Measurements from ENCODE around the gene GATA6. TPM values are rescaled to one million over a fixed set of nuclear protein-coding genes. Genes with fewer than 3 reads are reported as not detected.
"Not testable (repeated sequence)": the region's sequence is repeated elsewhere in the genome, so short reads cannot be mapped to it uniquely, and the experiment has no call there.

The GATA6 gene
- total RNA-seq, 1 donor from 2014 or later, result not detected

DNA sequence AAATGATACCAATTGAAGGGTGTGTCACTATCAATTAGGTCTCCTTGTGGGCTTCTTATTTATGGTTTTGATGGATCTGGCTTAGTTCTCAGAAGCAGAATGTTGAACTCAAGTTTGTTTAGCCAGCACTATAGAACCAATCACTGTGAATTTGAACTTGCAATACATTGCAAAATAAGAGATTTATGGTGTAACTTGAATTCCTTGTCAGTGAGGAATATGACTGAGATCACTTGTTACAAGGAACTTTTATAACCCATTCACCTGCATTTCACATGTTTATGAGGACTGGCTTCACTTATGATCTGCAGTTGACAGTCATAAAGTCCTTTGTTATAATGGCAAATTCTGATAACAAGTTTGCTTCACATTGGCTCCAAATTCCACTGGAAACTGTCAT, 9.8 kb downstream of the GATA6 start:
- Mint-ChIP-seq H3K27me3 (ENCODE audit: low read depth) (peaks cover 92% of the 10 kb centered on the region), H3K36me3 (ENCODE audit: low read depth) (no peaks in the 10 kb centered on the region), H3K27ac (ENCODE audit: unreplicated experiment) (no peak overlapping the region), H3K4me3 (no peak overlapping the region), H3K9me3 (no peaks in the 10 kb centered on the region), H3K4me1 (no peaks in the 10 kb centered on the region)
- DNase-seq (ENCODE audit: low read depth, low spot score), result no peak
- TF ChIP-seq, protein P1, sequence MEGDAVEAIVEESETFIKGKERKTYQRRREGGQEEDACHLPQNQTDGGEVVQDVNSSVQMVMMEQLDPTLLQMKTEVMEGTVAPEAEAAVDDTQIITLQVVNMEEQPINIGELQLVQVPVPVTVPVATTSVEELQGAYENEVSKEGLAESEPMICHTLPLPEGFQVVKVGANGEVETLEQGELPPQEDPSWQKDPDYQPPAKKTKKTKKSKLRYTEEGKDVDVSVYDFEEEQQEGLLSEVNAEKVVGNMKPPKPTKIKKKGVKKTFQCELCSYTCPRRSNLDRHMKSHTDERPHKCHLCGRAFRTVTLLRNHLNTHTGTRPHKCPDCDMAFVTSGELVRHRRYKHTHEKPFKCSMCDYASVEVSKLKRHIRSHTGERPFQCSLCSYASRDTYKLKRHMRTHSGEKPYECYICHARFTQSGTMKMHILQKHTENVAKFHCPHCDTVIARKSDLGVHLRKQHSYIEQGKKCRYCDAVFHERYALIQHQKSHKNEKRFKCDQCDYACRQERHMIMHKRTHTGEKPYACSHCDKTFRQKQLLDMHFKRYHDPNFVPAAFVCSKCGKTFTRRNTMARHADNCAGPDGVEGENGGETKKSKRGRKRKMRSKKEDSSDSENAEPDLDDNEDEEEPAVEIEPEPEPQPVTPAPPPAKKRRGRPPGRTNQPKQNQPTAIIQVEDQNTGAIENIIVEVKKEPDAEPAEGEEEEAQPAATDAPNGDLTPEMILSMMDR (conservative IDR thresholded peaks at IDR 0.05), result no peak

DNA sequence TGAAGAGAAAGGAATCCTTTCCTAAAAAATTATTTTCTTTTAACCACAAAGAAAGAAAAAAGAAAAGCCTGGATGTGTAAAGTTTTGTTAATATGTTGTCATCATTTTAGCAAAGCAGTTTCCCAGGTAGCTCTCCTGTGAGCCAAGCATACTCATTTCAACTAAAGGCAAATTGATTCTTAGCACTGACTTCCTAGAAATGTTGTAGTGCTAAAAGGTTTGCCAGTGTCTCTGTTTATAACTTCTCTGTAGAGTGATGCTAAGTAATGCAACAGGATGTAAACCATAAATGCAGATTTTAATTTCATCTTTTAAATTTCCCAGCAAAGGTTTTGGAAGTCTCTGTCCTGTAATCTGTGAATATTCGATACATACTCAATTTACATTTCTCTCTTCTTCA, 10.2 kb downstream of the GATA6 start:
- H3K4me1 Mint-ChIP-seq, result no peaks in the 10 kb centered on the region
- H3K4me3 Mint-ChIP-seq, result no peak overlapping the region
- H3K27me3 Mint-ChIP-seq (ENCODE audit: low read depth), result peaks cover 89% of the 10 kb centered on the region
- H3K9me3 Mint-ChIP-seq, result no peaks in the 10 kb centered on the region
- no peaks in the 10 kb centered on the region for H3K36me3 Mint-ChIP-seq (ENCODE audit: low read depth)
- DNase-seq (ENCODE audit: low read depth, low spot score), result no peak
- TF ChIP-seq, protein P1 (conservative IDR thresholded peaks at IDR 0.05), result no peak
- H3K27ac Mint-ChIP-seq (ENCODE audit: unreplicated experiment), result no peak overlapping the region

DNA sequence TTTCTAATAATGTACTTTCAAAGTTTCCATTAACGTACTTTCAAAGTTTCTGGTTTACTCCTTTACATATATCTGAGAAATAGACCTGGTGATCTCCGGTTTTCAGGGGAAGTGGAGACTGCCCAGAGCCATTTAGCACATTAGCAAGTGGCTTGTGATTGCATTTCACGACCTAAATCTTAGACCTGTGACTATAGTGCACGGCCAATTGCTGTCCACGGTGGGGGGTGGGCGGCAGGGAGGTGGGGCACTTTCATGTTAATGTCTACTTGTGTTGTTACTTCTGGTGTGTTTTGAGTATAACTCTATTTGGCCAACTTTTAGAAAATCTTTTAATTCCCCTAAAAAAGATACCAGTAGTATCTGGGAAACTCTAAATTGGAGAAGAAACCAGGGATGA, 11.3 kb downstream of the GATA6 start:
- H3K27ac Mint-ChIP-seq (ENCODE audit: unreplicated experiment), result no peak overlapping the region
- no peaks in the 10 kb centered on the region for H3K9me3 Mint-ChIP-seq
- TF ChIP-seq, protein P1 (conservative IDR thresholded peaks at IDR 0.05), result no peak
- H3K4me3 Mint-ChIP-seq, result no peak overlapping the region
- DNase-seq (ENCODE audit: low read depth, low spot score), result no peak
- H3K36me3 Mint-ChIP-seq (ENCODE audit: low read depth), result no peaks in the 10 kb centered on the region
- H3K4me1 Mint-ChIP-seq, result no peaks in the 10 kb centered on the region
- H3K27me3 Mint-ChIP-seq (ENCODE audit: low read depth), result peaks cover 81% of the 10 kb centered on the region

DNA sequence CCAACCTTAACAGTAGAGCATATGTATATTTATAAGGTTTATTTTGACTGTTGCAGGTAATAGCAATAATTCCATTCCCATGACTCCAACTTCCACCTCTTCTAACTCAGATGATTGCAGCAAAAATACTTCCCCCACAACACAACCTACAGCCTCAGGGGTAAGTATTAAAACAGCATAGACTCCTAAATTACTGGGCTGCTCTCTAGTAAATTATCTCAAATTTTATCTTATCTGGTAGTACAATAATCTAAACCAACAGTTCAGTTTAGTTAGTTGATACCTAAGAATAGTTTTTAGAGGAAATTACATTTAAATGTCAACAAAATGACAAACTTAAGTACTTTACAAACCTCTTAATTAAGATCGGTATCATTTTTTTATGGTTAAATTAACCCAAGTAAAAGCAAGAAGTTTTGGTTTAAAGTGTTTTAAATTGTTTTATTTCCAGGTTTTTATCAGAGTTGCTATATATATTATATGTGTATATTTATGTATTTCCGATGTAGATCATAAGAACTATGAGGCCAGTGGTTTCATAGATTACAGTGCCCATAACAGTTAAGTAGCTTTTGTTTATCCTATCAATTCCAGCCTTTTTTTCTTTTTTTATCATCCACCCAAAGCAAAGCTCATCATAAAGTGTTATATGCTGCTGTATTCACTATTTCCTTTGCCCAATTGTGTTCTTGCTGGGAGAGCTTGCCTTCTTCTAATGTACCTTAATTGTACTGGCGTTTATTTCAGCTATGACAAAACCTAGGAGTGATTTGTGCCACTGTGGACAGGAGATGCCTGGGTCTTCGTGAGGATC, 13.7 kb downstream of the GATA6 start:
- peaks cover 72% of the 10 kb centered on the region for H3K27me3 Mint-ChIP-seq (ENCODE audit: low read depth)
- H3K36me3 Mint-ChIP-seq (ENCODE audit: low read depth), result no peaks in the 10 kb centered on the region
- TF ChIP-seq, protein P1 (conservative IDR thresholded peaks at IDR 0.05), result no peak
- no peaks in the 10 kb centered on the region for H3K9me3 Mint-ChIP-seq
- H3K4me1 Mint-ChIP-seq, result no peaks in the 10 kb centered on the region
- DNase-seq (ENCODE audit: low read depth, low spot score), result no peak
- no peak overlapping the region for H3K27ac Mint-ChIP-seq (ENCODE audit: unreplicated experiment)
- no peak overlapping the region for H3K4me3 Mint-ChIP-seq

DNA sequence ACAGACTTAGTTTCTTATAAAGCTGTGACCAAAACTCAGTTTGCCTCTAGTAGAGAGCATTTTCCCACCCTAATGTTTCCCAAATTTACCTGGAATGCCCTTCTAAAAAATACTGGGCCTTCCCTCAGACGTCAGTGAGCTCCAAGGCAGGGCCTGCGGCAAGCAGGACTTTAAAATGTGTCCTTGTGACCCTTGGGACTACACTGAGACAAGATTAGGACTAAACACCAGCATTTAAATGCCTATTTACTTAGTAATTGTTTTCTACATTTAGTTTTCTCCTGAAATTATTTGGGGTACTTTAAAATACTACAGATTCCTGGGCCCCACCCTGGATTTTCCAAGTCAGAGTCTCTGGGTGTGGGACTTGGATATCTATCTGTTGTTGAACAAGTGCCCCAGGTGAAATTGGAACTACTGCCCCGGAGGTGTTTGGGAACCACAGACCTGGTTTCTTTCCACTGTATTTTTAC, 14.3 kb downstream of the GATA6 start:
- Mint-ChIP-seq H3K27me3 (ENCODE audit: low read depth) (peaks cover 69% of the 10 kb centered on the region), H3K27ac (ENCODE audit: unreplicated experiment) (no peak overlapping the region), H3K4me3 (no peak overlapping the region), H3K4me1 (no peaks in the 10 kb centered on the region), H3K9me3 (no peaks in the 10 kb centered on the region), H3K36me3 (ENCODE audit: low read depth) (no peaks in the 10 kb centered on the region)
- DNase-seq (ENCODE audit: low read depth, low spot score), result no peak
- TF ChIP-seq, protein P1 (conservative IDR thresholded peaks at IDR 0.05), result no peak

DNA sequence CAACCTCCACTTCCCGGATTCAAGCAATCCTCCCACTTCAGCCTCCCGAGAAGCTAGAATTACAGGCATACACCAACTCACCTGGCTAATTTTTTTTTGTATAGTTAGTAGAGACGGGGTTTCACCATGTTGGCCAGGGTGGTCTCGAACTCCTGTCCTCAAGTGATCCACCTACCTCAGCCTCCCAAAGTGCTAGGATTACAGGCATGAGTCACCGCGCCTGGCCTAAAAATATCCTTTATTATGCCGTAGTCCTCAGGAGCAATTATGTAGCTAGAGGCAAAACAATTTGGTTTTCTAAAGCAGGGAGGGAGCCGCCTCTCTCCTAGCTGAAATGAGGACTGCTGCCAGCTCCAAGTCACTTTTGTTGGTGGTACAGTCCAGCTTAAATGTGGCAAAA, 15.2 kb downstream of the GATA6 start:
- H3K4me1 Mint-ChIP-seq; H3K4me3 Mint-ChIP-seq; H3K9me3 Mint-ChIP-seq; DNase-seq (ENCODE audit: low read depth, low spot score); H3K36me3 Mint-ChIP-seq (ENCODE audit: low read depth); H3K27ac Mint-ChIP-seq (ENCODE audit: unreplicated experiment): not testable (repeated sequence)
- peaks cover 64% of the 10 kb centered on the region for H3K27me3 Mint-ChIP-seq (ENCODE audit: low read depth)

Measured in neural crest cell (in vitro differentiated cells).